GM15510 (cell line): ENCODE results near the gene KIF21B.

ENCODE experiments used
- POLR2A ChIP-seq: IDR thresholded peaks from 3 replicates; pipeline ENCODE4 v1.6.1; 2011; ENCODE audit warnings: borderline replicate concordance; ENCODE audit not compliant: insufficient read length; ENCODE audit errors: extremely low read depth

The KIF21B gene, protein sequence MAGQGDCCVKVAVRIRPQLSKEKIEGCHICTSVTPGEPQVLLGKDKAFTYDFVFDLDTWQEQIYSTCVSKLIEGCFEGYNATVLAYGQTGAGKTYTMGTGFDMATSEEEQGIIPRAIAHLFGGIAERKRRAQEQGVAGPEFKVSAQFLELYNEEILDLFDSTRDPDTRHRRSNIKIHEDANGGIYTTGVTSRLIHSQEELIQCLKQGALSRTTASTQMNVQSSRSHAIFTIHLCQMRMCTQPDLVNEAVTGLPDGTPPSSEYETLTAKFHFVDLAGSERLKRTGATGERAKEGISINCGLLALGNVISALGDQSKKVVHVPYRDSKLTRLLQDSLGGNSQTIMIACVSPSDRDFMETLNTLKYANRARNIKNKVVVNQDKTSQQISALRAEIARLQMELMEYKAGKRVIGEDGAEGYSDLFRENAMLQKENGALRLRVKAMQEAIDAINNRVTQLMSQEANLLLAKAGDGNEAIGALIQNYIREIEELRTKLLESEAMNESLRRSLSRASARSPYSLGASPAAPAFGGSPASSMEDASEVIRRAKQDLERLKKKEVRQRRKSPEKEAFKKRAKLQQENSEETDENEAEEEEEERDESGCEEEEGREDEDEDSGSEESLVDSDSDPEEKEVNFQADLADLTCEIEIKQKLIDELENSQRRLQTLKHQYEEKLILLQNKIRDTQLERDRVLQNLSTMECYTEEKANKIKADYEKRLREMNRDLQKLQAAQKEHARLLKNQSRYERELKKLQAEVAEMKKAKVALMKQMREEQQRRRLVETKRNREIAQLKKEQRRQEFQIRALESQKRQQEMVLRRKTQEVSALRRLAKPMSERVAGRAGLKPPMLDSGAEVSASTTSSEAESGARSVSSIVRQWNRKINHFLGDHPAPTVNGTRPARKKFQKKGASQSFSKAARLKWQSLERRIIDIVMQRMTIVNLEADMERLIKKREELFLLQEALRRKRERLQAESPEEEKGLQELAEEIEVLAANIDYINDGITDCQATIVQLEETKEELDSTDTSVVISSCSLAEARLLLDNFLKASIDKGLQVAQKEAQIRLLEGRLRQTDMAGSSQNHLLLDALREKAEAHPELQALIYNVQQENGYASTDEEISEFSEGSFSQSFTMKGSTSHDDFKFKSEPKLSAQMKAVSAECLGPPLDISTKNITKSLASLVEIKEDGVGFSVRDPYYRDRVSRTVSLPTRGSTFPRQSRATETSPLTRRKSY (N-terminal part only)

DNA sequence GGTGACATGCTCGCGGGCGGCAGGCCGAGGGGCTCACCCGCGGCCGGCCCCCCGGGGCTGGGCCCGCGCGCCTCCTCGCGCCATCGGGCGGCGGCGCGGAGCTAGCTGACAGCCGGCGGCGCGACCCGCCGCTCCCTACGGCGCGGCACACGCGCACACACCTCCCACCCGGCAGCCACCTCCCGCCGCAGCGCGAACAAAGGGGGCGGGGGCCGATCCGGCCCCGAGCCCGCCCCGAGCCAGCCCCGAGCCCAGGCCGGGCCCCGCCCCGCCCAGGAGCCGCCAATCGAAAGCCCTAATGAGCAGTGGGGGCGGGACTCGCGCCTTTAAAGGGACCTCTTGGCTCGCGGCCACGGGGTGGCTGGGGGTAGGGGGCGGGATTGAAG, at the start of gene KIF21B:
Gene KIF21B, minus strand, starts transcription at position 198 of the 386 bp plus-strand sequence. CDS start 331 bp downstream, outside the sequence.
- peak; percentile 71 for TF ChIP-seq POLR2A

DNA sequence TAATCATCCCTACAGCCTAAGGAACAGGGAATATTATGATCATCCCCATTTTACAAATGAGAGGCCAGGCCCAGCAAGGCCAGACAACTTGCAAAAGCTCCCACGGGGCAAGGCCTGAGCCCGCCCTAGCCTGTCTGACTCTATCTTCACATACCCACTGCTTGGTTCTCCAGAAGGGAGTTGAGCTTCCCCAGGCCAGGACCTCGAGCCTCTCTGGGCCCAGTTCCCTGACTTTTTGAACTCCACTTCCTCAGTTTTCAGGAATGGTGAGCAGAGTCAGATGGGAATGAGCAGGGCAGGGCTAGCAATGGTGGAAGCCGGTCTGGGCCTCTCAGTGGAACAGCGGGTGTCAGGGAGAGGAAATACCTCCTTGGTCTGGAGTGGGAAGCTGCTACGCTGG, 49.4 kb upstream of the KIF21B start:
- TF ChIP-seq POLR2A, result no peak

DNA sequence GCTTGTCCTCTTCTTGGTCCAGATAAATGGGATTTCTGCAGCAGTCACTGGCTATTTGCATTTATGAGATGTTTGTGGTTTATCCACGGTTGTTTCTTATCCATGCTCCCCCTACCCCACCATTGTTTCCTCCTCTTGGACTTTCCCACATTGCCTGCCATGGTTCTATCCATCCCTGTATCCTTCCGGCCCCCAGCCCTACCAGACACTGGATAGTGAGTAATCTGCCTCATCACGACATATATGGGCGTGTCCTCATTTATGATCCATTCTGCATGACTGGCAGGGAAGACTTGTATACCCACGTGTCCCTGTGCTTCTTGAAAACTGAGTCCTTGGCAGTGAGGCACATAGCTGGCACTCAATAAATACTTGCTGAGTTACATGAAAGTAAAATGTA, 48.6 kb upstream of the KIF21B start:
- no peak for TF ChIP-seq POLR2A

DNA sequence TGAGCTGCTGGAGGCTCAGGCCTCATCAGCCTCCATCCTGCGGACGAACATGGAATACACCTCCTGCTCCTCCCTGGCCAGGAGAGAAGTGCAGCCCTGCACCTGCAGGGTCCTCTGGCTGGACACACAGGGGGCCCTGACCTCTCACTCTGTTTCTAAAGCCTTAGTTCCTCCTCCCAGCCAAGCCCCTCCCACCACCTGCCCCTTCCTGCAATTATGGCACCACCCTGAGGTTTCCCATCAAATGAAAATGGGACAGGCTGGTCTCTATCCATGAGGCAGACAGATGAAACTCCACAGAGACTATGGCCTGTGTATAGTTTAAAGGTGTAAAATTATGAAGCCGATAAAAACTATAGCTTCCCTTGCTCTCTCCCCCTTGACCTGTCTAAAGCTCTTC, 46.1 kb upstream of the KIF21B start:
- no peak for TF ChIP-seq POLR2A

DNA sequence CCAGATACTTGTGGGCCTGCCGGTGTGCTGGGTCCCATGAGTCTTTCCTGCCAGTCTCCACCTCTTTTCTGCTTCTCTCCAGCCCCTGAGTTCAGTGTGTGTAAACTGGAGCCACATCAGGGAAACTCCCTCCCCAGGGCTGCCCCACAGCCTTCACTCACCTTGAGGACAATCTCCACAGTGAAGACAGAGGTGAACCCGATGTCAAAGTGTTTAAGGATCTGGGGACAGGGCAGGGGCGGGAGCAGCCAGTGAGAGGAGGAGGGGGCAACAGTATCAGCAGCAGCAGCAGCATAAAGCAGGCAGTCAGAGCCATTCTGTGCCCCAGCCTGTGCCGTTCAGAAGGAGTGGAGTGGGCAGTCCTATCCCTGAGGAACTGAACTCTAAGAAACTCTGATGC, 45.5 kb upstream of the KIF21B start:
- TF ChIP-seq POLR2A, result no peak

DNA sequence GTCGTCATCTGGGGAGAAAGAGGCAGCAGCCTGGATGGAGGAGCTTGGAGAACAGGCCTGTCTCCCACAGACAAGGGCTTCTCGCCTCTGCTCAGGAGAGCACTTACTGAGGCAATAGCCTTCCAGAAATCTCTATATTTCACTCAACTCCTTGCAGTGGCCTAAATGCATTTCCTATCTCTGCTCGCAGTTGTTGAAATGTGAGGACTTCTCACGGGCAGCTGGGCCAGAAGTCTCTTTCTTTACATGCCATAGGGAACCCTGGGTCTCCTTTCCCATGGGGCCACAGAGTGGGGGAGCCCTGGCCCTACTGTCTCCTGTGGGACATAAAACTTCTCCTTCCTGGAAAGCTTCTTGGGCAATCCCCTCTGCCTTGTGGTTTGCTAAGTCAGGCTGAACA, 43.5 kb upstream of the KIF21B start:
- TF ChIP-seq POLR2A, result no peak

DNA sequence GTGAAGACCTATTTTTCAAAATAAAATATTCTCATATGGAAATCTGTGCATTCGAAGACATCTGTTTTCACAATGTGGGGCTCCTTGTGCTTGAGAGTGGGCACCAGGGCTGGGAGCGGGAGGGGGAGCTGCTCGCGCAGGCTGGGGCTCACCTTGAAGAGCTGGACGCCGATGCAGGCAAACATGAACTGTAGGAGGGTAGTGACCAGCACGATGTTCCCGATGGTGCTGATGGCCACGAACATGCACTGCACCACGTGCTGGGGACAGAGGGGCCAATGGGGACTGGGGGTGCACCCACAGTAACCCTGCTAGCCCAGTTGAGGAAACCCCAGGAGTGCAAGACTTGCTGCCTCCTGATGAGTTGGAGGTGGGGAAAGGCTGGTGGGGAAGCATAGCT, 42.2 kb upstream of the KIF21B start:
- TF ChIP-seq POLR2A, result no peak

DNA sequence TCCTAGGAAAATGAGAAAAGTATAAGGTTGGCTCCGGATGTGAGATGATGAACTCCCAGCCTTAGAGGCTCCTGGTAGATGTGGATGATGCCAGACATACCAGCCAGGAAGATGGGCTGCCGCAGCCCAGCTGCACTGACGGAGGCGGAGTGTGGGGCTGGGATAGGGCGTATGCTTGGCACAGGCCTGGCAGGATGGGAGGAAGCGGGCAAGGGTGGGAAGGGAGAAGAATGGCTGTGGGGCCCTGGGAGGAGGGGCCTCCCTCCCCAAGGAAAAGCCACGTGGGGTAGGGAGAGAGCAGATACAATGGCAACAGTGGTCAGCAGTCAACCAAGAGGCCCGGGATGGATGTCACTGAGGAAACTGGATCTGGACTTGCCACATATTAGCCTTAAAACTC, 41.3 kb upstream of the KIF21B start:
- TF ChIP-seq POLR2A, result no peak

DNA sequence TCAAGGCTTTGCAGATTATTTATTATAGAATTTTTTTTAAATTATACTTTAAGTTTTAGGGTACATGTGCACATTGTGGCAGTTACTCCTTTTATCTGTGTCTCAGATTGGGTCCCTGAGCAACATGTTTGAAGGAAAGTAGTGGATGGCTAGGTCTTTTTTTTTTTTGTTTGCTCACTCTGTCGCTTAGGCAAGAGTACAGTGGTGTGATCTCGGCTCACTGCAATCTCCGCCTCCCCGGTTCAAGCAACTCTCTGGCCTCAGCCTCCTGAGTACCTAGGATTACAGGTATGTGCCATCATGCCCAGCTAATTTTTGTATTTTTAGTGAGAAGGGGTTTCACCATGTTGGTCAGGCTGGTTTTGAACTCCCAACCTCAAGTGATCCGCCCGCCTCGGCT, 39.6 kb upstream of the KIF21B start:
- TF ChIP-seq POLR2A, result no peak

DNA sequence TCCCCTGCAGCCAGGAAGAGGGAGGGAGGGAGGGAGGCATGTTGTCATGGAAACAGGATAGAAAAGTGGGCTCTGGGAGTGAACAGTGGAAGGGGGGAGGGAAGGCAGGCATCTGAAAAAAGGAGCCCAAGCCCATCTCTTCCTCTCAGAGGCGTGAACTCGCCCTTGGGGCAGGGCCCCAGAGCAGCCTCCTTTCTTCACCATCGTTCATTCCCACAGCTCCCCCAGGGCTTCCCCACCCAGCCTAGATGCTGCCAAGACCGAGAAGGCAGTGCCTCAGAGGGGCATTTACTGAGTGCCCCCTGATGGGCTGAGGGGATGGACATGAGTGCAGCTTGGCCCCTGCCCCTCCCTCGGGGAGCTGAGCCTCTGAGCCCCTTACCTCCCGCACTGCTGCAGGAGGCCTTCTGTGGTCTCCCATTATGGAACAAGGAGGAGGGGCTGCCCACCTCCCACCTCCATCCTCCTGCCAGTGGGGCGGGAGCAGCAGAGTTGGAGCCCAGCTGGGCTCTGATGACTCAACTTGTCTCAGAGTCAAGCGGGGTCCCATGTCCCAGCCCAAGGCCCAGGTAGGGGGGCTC, 39.1 kb upstream of the KIF21B start:
- no peak for TF ChIP-seq POLR2A

DNA sequence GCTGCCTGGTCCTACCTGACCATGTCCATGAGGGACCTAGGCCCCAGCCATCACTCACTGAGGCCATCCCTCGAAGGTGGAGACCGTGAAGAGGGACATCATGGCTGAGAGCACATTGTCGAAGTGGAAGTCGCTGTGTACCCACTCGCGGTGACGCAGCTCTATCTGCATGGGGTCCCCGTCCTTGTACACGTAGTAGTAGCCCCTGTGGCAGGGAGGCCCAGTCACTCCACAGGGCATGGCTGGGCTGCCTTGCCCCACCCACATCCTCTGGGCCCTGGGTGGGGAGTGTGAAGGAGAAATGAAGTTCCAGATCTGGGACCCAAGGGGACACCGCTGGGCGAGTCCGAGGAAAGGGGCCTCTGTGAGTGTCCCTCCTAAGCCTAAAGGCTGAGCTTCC, 38.4 kb upstream of the KIF21B start:
- TF ChIP-seq POLR2A, result no peak

DNA sequence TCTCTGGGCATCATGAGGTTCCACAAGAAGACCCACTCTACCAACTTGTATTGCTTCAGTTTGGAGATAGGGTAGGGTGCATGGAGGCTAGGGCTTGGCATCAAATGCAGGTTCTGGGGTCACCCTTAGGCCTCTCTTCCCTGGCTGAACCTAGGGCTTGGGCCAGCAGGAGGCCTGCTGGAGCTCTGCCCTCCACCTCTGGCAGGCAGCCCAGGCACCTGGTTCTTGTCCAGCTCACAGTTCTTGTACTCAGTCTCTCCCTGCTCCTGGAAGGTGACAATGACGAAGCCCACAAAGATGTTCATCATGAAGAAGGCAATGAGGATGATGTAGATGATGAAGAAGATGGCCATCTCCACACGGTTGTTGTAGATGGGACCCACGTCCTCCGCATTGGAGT, 37.5 kb upstream of the KIF21B start:
- no peak for TF ChIP-seq POLR2A

DNA sequence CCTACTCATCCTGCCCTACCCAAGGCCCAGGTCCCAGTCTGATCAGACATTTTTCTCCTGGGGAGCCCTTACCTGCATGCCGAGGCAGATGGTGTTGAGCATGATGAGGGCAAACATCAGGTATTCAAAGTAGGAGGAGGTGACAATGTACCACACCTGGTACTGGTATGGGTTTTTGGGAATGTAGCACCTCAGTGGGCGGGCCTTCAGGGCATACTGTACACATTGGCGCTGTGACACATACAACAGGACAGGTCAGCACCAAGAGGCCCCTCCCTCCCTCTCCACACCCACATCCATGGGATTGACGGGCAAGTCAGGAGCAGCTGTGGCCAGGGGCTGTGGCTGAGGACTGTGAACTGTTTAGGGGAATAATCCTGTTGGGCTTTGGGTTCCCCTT, 37.1 kb upstream of the KIF21B start:
- no peak for TF ChIP-seq POLR2A

DNA sequence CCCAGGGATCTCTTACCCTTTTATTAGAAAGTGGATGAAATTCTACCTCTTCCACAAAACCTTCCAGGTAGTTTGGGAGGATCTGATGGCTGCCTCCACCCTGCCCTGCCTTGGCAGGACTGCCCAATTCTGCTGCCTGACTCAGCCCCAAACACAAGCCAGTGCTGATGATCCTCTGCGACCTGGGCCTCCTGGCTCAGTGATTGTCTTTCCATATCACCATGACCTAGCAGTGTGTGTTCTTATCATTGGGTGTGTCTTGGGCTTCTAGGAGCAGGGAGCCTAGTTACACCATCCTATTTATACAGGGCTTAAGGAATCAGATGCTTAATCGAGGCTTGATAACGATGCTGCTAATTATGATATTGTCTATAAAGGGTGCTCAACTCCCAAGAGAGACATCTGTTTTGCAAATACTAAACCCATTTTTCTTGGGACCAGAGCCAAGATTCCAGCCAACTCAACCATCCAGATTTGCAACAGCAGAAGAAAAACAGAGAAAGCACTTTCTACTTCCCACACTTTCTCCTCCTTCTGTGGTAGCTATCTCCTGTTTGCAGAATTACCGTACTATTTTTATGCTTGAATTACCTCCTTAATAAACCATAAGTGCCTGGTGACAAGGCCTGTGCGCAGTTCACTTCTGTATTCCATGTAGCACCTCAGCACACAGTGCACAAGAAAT, 36.5 kb upstream of the KIF21B start:
- TF ChIP-seq POLR2A, result no peak
